NK-92 (cell line): ENCODE results near the gene PDGFRB.

Experiments
- DNase-seq: peaks from one replicate; lab custom pipeline; 2025; ENCODE audit not compliant: unreplicated experiment; lab: John Stamatoyannopoulos, UW

PDGFRB gene

GRCh38 chr5:150118561-150119229 is 37.0 kb downstream of the PDGFRB start:
- DNase-seq, result no peak

GRCh38 chr5:150117945-150118560 is 37.6 kb downstream of the PDGFRB start:
- no peak for DNase-seq

- DNase-seq, result no peak
These were observed 38.8 kb downstream of the PDGFRB start for GRCh38 chr5:150116667-150117400.

- DNase-seq, result no peak
These were observed 40.8 kb downstream of the PDGFRB start for GRCh38 chr5:150114773-150115408.

GRCh38 chr5:150114102-150114641 is 41.5 kb downstream of the PDGFRB start:
- no peak for DNase-seq

GRCh38 chr5:150113047-150113744 is 42.4 kb downstream of the PDGFRB start:
- DNase-seq, result no peak

- DNase-seq, result no peak
These were observed 43.2 kb downstream of the PDGFRB start for GRCh38 chr5:150112201-150113046.

GRCh38 chr5:150111122-150111521 is 44.5 kb downstream of the PDGFRB start:
- DNase-seq, result no peak

- DNase-seq, result no peak
These were observed 45.7 kb downstream of the PDGFRB start for GRCh38 chr5:150109921-150110320.

- no peak for DNase-seq
These were observed 46.7 kb downstream of the PDGFRB start for GRCh38 chr5:150108711-150109514.

- no peak for DNase-seq
These were observed 47.7 kb downstream of the PDGFRB start for GRCh38 chr5:150107909-150108447.

- DNase-seq, result no peak
These were observed 48.8 kb downstream of the PDGFRB start for GRCh38 chr5:150106674-150107426.

GRCh38 chr5:150105928-150106615 is 49.6 kb downstream of the PDGFRB start:
- no peak for DNase-seq

GRCh38 chr5:150104550-150104870 is 51.1 kb downstream of the PDGFRB start:
- DNase-seq, result no peak

GRCh38 chr5:150103678-150104549 is 51.7 kb downstream of the PDGFRB start:
- no peak for DNase-seq

- no peak for DNase-seq
These were observed 54.6 kb downstream of the PDGFRB start for GRCh38 chr5:150101023-150101422.

- no peak for DNase-seq
These were observed 58.5 kb downstream of the PDGFRB start for GRCh38 chr5:150097152-150097551.
